LNCaP clone FGC (cell line): ENCODE results near the gene PNKP.

Experiments used
- DNase-seq: peaks from one replicate; pipeline ENCODE4 v3.0.0-alpha.2; 2011; ENCODE audit warnings: low read depth
- H3K4me3 ChIP-seq: 2 replicates; pipeline ENCODE4 v1.5.1; 2011; ENCODE audit warnings: mild to moderate bottlenecking, low read depth, low read length, control low read depth
- TF ChIP-seq, protein P1 (sequence below): IDR thresholded peaks from 2 replicates; pipeline ENCODE4 v1.5.1; 2012; ENCODE audit warnings: mild to moderate bottlenecking; ENCODE audit not compliant: control insufficient read depth, insufficient read depth; ENCODE audit errors: extremely low read depth

The PNKP gene

DNA sequence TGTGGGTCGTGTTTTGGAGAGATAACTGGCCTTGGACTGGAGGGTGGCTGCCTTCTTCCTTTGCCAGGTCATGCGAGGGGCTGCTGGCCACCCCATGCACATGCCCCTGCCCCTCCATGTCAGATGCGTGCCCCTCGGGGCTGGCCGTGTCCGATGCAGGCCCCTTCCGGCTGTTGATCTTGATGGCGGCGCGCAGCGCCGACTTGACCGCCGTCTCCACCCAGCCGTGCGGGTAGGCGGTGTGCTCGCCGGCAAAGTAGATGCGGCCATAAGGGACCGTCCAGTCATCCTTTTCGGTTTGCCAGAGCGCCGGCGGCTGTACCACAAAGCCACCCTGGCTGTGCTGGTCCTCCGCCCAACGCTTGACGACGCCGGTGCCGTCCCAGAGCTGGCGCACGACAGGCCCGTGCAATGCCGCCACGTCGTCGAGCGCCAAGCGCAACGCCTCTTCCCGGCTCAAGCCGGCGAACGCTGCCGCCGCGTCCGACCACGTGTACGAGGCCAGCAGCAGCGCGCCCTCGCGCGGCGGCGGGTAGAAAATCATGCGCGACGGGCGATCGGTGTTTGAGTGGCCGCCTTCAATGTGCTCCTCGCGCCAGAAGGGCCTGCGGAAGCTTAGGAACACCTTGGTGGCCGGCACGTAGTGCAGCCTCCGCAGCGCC is 22.4 kb upstream of the PNKP start:
- TF ChIP-seq, protein P1, sequence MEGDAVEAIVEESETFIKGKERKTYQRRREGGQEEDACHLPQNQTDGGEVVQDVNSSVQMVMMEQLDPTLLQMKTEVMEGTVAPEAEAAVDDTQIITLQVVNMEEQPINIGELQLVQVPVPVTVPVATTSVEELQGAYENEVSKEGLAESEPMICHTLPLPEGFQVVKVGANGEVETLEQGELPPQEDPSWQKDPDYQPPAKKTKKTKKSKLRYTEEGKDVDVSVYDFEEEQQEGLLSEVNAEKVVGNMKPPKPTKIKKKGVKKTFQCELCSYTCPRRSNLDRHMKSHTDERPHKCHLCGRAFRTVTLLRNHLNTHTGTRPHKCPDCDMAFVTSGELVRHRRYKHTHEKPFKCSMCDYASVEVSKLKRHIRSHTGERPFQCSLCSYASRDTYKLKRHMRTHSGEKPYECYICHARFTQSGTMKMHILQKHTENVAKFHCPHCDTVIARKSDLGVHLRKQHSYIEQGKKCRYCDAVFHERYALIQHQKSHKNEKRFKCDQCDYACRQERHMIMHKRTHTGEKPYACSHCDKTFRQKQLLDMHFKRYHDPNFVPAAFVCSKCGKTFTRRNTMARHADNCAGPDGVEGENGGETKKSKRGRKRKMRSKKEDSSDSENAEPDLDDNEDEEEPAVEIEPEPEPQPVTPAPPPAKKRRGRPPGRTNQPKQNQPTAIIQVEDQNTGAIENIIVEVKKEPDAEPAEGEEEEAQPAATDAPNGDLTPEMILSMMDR: peak; percentile 54
- no peak for DNase-seq
- H3K4me3 ChIP-seq: peak overlapping the region; percentile 31; the same call in 1 of the 2 replicates

DNA sequence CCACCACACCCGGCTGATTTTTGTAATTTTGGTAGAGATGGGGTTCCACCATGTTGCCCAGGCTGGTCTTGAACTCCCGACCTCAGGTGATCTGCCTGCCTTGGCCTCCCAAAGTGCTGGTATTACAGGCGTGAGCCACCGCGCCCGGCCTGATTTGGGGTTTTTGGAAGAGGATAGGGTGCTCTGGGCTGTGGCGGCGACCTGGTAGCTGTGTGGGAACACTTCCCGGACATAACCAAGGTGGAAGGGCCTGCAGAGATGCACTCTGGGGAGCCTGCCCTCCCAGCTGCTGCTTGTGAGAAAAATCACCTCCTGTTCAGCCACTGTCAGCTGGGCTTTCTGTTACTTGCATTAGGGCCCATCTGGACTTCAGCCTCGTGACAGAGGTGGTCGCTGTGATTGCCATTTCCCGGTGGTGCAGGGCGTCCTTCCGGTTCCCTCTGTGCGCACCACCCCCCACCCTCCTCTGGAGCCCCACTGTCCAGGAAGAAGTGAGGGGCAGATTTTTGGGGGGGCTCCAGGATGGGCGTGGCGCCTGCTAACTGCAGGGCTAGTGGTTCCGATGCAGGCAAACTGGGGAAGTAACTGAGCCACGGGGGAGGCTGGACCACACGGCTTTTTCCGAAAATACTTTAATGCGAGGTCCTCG is 21.8 kb upstream of the PNKP start:
- H3K4me3 ChIP-seq: no peak overlapping the region
- no peak for DNase-seq
- TF ChIP-seq, protein P1: no peak

DNA sequence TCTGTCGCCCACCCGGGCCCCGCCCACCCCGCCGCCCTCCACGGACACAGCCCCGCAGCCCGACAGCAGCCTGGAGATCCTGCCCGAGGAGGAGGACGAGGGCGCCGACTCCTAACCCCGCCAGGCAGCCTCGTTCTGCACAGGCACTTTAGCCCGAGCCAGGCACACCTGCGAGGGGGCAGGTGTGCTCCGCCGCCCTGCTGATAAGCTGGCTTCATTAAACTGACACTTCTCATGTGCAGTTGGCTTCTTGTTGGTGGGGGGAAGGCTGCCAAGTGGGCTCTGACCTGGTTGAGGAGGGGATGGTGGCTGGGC is 21.1 kb upstream of the PNKP start:
- no peak for DNase-seq
- TF ChIP-seq, protein P1: no peak
- H3K4me3 ChIP-seq: no peak overlapping the region

DNA sequence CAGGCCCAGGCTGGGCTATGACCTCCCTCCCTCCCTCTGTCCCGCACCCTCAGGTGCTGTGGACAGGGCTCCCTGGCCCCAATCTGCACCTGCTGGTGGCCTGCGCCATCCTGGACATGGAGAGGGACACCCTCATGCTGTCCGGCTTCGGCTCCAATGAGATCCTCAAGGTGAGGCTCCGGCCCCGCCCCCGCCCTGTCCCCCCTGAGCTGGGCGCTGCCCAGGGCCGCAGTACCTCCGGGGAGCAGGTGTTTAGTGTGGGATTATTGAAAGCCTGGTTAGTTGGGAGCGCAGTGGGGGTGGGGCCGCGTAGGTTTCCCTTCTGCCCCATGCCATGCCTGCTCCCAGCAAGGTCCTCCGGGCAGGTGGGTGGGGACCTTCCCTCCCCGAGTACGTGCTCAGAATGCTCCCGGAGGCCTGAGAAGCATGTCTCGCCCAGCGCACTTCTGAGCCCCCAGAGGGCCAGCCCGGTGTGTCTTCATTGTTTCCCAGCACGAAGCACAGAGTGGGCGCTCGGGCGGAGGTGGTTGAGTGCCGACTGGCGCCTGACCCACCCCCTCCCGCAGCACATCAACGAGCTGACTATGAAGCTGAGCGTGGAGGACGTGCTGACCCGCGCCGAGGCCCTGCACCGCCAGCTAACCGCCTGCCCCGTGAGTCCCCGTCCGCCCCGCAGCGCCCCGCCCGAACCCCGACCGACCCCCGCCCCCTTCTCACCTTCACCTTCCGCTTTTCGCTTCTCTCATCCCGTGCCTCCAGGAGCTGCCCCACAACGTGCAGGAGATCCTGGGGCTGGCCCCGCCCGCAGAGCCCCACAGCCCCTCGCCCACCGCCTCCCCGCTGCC is 20.5 kb upstream of the PNKP start:
- no peak for DNase-seq

DNA sequence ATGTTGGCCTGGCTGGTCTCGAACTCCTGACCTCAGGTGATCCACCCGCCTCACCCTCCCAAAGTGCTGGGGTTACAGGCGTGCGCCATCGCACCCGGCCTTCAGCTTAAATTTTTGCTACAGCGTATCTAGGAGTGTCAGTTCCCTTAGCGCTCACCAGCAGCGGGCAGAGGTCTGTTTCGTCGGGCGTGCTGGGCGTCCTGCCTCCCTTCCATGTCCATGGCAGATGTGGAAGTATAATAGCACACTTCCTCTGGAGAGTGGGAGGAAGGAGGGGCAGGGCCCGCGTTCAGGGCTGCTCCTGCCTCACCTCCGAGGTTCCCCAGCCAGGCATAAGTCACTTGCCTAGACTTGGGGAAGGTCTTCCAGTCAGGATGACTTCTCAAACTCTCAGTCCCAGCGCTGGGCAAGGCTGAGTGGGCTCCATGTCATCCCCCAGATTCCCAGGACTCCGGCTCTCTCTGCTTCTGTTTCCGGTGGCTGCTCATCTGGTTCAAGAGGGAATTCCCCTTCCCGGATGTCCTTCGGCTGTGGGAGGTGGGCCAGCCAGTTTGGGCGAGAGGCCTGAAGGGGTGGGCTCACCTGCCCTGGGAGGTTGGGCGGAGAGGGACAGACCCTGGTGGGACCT is 19.8 kb upstream of the PNKP start:
- no peak for DNase-seq
- TF ChIP-seq, protein P1: no peak
- no peak overlapping the region for H3K4me3 ChIP-seq

More for the DNA sequence above, 20.5 kb upstream of the PNKP start:
- TF ChIP-seq, protein P1: no peak
- no peak overlapping the region for H3K4me3 ChIP-seq

DNA sequence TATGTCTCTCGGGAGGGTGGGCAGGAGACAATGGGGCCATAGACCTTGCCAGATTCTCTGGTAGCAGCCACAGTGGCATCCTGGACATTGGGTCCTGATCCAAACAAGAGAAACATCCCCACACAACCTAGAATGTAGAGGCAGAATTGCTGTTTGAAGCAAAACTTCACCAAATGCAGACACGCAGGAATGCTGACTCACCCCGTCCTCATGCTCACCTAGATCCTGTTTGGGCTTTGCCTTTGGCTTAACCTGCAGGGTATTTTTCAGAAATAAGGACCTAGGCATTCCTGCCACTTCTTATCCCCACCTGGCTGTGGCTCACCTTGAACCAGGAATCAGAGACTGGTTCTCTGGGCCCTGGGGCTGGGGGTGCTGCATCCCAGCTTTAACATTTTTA is 17.4 kb upstream of the PNKP start:
- H3K4me3 ChIP-seq: no peak overlapping the region
- no peak for DNase-seq
- TF ChIP-seq, protein P1: no peak
